Fibroblast of villous mesenchyme (primary cell): ENCODE data around the gene MAB21L4. TPM values are rescaled to one million over a fixed set of nuclear protein-coding genes. Genes with fewer than 3 reads are reported as not detected.

Source experiments
- DNase-seq: peaks from one replicate; pipeline ENCODE4 v3.0.0-alpha.2; 2010; ENCODE audit warnings: low read depth
- H3K4me3 ChIP-seq: 2 replicates; pipeline ENCODE4 v1.5.1; 2011; ENCODE audit warnings: low read depth, mild to moderate bottlenecking, low read length
- CTCF ChIP-seq: IDR thresholded peaks from 2 replicates; pipeline ENCODE4 v1.5.1; 2012; ENCODE audit warnings: low read depth, mild to moderate bottlenecking, low read length; ENCODE audit not compliant: insufficient read depth
- total RNA-seq: library from RNA; depleted of rRNA; stranded (reverse); fragments of >200 nt; gene quantifications from 2 replicates; pipeline ENCODE4 v1.2.3, GENCODE V29; 2012

MAB21L4 gene
- total RNA-seq, 1 donor, result not detected

- no peak overlapping the region for H3K4me3 ChIP-seq
- no peak for DNase-seq
- TF ChIP-seq CTCF, result no peak
Measured at GRCh38 chr2:240906911-240907590, 11.1 kb upstream of the MAB21L4 start.

GRCh38 chr2:240906141-240906910, 10.4 kb upstream of the MAB21L4 start, which contains the start of gene CROCC2:
Gene CROCC2 (plus strand): TSS chr2:240906336. CDS start chr2:240906514, 178 bp downstream.
- no peak for DNase-seq
- no peak within 1 kb of the TSS for H3K4me3 ChIP-seq
- no peak for TF ChIP-seq CTCF

GRCh38 chr2:240905176-240905781, 9.3 kb upstream of the MAB21L4 start:
- no peak overlapping the region for H3K4me3 ChIP-seq
- no peak for TF ChIP-seq CTCF
- no peak for DNase-seq

GRCh38 chr2:240904216-240905175, 8.5 kb upstream of the MAB21L4 start:
- TF ChIP-seq CTCF, result no peak
- H3K4me3 ChIP-seq, result no peak overlapping the region
- no peak for DNase-seq

GRCh38 chr2:240903191-240904060, 7.5 kb upstream of the MAB21L4 start:
- DNase-seq, result no peak
- TF ChIP-seq CTCF, result no peak
- no peak overlapping the region for H3K4me3 ChIP-seq
